Hematopoietic multipotent progenitor cell treated with erythropoietin and hydrocortisone succinate and interleukin-3 and kit ligand, for 8 days (in vitro differentiated cells): Measurements from ENCODE around the gene AQP6.
A peak's percentile ranks its signal among the peaks of the same experiment; 100 is the strongest.

ENCODE experiments used
- DNase-seq: peaks from one replicate; pipeline ENCODE4 v3.0.0-alpha.2; 2015

AQP6 gene

GRCh38 chr12:49957570-49957967 is 15.2 kb upstream of the AQP6 start:
- DNase-seq: no peak

- DNase-seq: no peak
Measured at GRCh38 chr12:49959685-49960473, 12.9 kb upstream of the AQP6 start.

DNA sequence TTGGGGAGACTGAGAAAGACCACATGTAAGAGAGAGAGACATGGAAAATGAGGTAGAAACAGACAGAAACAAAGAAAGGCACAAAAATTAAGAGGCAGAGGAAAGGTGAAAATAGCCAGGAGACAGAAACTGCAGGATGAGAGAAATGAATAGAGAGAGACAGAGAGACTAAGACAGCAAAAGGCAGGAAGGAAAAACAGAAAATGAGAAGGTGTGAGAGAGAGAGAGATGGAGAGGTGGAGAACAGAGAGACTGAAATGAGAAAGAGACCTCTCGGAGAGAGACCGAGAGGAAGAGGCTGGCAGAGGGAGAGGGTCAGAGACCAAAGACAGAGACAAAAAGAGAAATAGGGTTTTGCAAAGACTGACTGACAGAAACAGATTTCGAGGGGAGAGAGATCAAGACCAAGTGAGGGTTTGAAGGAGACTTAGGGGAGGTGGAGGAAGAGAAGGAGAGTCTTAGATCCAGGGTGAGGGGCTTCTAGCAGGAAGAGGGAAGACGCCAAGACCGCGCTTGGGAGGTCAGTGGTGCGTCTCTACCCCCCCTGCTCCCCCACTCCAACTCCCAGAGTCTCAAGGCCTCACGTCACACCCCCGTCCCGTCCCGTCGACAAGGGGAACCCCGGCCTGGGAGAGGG is 12.2 kb upstream of the AQP6 start:
- DNase-seq: no peak

- DNase-seq: no peak
Measured at GRCh38 chr12:49961111-49961922, 11.4 kb upstream of the AQP6 start, which contains the start of gene AQP5. Gene AQP5 (plus strand): TSS chr12:49961872. CDS start chr12:49962018, 146 bp downstream.

GRCh38 chr12:49961993-49962764 is 10.6 kb upstream of the AQP6 start:
- DNase-seq: no peak

DNA sequence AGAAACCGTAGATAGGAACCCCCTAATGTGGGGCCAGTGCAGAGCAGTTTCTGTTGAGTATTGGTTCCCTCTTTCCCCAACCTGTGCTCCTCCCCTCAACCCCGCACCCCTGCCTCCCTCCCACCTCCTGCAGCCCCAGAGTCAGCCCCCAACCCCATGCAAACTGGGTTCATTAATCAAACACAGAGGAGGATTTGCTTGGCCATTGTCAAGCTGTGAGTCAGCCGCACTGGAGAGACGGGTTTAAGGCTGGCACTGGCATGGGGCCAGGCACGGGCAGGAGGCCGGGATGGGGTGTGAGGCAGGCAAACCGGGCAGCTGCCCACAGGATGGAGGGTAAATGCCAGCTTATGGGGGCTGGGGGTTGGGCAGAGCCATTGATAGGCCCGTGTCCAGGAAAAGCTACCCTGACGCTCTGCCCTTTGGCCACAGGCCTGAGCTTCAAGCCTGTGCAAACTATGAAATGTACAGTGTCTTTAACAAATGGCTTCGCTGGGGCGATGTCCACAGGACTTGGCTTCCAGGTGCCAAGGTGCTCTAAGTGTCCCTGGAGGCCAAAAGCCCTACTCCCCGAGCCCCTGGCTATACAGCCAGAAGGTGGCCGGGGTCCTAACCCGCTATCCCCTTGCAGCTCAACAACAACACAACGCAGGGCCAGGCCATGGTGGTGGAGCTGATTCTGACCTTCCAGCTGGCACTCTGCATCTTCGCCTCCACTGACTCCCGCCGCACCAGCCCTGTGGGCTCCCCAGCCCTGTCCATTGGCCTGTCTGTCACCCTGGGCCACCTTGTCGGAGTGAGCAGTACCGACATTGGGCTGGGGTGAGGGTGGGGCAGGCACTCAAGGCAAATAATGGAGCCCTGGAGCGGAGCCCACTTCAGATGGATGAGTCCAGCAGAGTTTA is 9.6 kb upstream of the AQP6 start:
- DNase-seq: no peak

- no peak for DNase-seq
Measured at GRCh38 chr12:49963976-49964815, 8.6 kb upstream of the AQP6 start.

- DNase-seq: no peak
Measured at GRCh38 chr12:49964849-49965624, 7.7 kb upstream of the AQP6 start.

DNA sequence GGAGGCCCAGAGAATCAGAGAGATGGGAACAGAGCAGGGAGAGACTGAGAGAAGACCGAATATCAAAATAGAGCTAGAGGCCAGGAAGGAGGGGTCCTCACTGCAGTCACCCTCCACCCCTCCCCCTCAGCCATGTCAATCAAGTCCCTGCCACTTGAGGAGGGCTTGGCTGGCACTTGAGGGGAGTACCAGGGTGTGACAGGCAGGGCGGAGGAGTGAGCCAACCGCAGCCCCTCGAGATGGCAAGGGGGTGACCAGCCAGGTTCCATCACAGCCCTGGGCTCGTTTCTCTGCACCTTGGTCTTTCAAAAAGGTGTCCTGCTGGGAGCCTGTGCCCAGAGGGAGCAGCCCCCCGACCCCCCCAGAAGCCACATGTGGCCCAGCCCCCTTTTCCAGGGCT is 6.9 kb upstream of the AQP6 start:
- no peak for DNase-seq

- DNase-seq: no peak
Measured at GRCh38 chr12:49966511-49967041, 6.2 kb upstream of the AQP6 start.

- peak; percentile 83 for DNase-seq
Measured at GRCh38 chr12:49967042-49967776, 5.5 kb upstream of the AQP6 start.

DNA sequence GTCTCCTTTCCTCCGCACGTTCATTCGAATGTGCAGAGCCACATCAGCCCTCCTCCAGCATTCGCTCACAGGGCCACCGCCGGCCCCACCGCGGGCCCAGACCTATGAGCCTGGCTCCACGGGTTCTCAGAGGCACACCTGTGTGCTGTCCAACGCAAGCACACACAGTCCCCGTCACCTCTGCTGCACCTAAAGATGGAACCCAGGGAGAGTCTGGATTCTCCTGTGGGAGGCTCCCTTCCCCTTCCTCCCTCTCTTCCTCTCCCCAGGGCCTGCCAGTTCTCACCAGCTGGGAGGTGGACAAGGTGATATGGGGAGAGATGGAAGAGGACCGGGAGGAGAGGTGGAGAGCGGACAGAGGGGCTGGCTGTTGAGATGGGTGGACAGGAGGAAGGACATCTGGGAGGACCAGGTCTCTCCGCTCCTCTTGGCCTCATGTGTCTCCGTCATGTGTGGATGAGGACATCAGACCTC is 4.9 kb upstream of the AQP6 start:
- DNase-seq: no peak

DNA sequence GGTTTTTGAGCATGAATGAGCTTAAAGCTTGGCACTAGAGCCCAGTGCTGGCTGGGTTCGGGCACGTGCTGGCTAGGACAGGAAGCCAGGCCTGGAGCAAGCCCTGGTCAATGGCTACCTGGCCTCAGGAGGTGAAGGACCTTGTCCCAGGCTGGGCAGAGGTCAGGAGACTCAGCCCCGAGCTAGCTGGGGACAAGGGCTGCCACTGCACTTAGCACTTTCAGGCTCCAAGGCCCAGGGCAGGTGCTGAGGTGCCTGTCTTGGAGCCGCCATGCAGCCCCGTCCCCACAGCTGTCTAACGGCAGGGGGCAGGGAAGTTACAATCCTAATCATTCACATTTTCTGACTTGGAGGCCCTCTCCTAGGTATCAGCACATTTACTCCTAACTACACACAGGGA is 4.3 kb upstream of the AQP6 start:
- DNase-seq: no peak

- DNase-seq: no peak
Measured at GRCh38 chr12:49969027-49969426, 3.7 kb upstream of the AQP6 start.

DNA sequence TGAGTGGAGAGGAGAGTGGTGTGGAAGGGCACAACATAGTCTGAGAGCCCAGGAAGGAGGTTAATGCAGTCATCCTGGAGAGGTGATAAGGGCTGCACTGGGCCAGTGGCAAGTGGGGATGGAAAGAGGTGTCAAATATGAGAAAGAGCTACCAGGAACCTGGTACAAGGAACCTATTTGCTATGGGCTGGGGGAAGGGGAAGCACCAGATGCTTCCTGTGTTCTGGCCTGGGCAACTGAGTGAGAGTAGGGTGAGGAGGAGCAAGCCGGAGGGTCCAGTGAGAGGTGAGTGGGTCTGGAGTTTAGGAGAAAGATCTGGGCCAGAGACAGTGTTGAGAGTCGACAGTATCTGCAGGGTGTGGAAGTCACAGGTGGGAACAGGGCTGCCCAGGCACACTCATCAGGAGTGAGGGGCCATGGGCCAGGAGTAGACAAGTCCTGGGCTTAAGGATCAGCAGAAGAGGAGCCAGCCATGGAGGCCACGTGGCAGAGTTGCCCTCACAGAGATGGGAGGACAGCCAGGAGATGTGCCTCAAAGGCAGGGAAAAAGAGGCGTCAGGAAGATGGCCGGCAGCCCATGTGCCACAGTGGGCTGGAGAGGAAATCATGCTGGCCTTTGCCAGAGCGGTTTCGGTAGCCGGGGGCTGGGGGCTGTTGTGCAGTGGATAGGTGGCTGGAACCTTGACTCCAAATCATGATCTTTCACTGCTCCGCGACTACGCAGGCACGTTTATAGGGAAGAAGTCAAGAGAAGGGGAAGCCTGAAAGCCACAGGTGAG is 2.9 kb upstream of the AQP6 start:
- DNase-seq: no peak

- no peak for DNase-seq
Measured at GRCh38 chr12:49970658-49971057, 2.1 kb upstream of the AQP6 start.

- no peak for DNase-seq
Measured at GRCh38 chr12:49971141-49971540, 1.6 kb upstream of the AQP6 start.

GRCh38 chr12:49972129-49972528 is 618 bp upstream of the AQP6 start:
- no peak for DNase-seq
